Measurements from ENCODE around the gene GUCA1C.

- no peak for TF ChIP-seq POLR2A (IDR thresholded peaks at IDR 0.05)
- TF ChIP-seq CTCF (IDR thresholded peaks at IDR 0.05), result no peak
Observed at GRCh38 chr3:108983051-108983450, 29.4 kb upstream of the GUCA1C start.

All from esophagus squamous epithelium (tissue), 4 donors.